Kidney capillary endothelial cell (primary cell): ENCODE measurements around the gene SRCAP.
A peak's percentile ranks its signal among the peaks of the same experiment; 100 is the strongest.
"Not testable (repeated sequence)": the region's sequence is repeated elsewhere in the genome, so short reads cannot be mapped to it uniquely, and the experiment has no call there.

Experiments
- DNase-seq: peaks from one replicate; pipeline ENCODE4 v3.0.0-alpha.2; 2018; ENCODE audit warnings: low spot score

SRCAP gene

GRCh38 chr16:30699615-30700099, 686 bp downstream of the SRCAP start:
- no peak for DNase-seq

DNA sequence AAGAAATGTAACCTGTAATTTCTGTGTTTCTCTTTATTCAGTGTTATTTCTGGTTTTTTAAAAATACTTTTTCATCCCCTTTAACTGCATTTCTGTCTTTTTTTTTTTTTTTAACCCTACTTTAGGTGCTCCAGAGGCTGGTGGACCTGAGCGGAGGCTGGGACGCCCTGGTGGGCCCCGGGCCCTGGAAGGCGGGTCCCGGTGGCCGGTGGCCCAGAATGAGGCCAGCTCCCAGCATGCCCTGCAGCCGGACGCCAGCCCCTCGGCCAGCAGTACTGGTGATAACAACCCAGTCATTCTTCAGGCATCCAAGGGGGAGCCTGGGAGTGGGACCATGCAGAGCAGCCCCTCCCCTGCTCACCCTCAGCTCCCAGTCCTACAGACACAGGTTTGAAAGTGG, 1.5 kb downstream of the SRCAP start:
- no peak for DNase-seq

DNA sequence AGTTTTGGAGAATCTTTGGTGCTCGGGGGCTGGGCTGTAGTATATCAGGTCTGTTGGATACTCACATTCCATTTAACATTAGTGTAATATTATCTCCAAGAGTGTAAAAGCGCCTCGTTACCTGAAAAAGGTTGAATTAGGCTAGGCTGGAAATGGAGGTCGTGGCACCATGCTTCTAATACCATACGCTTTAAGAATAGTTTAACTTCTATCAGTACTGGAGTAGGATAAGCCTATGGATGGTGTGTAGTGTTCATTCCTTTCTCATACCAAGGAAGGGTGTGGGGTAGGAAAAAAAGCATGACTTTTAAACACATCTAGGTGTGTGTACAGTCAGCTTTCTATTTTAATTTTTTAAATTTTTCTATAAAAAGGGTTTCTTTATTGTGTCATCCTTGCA, 2.0 kb downstream of the SRCAP start:
- DNase-seq: no peak

DNA sequence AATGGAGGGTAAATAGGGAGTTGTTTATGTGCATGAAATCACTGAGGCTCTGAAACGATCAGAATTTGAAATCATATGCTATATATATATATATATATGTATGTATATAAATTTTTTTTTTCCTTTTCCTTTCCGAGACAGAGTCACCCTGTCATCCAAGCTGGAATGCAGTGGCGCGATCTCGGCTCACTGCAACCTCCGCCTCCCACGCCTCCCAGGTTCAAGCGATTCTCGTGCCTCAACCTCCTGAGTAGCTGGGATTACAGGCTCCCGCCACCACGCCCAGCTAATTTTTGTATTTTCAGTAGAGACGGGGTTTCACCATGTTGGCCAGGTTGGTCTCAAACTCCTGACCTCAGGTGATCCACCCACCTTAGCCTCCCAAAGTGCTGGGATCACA, 4.1 kb downstream of the SRCAP start:
- not testable (repeated sequence) for DNase-seq

- DNase-seq: no peak
Observed at GRCh38 chr16:30703971-30704370, 5.0 kb downstream of the SRCAP start.

DNA sequence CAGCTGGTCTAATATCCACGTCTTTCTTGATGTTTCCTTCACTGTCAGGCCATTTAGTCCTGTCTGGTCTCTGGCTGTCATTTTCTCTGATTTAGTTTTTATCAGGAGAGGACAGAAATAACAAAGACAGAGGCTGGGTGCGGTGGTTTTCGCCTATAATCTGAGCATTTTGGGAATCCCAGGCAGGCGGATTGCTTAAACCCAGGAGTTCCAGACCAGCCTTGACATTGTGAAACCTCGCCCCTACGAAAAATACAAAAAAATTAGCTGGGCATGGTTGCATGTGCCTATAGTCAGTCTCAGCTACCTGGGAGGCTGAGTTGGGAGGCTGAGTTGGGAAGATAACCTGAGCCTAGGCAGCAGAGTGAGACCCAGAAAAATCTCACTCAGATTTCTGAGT, 7.1 kb downstream of the SRCAP start:
- no peak for DNase-seq

DNA sequence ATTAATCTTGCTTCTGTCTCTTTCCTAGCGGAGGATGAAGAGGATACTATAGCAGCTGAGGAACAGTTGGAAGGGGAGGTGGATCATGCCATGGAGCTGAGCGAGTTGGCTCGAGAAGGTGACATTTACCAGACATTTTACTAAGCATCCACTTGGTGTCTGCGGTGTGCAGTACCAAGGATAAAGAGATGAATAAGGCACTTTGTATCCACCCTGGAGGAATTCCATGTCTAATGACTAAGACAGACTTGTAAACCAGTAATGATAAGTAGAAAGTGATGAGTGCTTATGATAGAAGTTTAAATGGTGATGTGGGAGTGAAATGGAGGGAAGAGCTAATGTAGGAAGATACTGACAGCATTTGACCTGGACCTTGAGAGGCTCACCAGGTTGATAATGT, 12.0 kb downstream of the SRCAP start:
- no peak for DNase-seq

GRCh38 chr16:30711712-30712111, 12.7 kb downstream of the SRCAP start:
- DNase-seq: no peak

GRCh38 chr16:30715750-30716445, 16.9 kb downstream of the SRCAP start:
- DNase-seq: peak; percentile 11

DNA sequence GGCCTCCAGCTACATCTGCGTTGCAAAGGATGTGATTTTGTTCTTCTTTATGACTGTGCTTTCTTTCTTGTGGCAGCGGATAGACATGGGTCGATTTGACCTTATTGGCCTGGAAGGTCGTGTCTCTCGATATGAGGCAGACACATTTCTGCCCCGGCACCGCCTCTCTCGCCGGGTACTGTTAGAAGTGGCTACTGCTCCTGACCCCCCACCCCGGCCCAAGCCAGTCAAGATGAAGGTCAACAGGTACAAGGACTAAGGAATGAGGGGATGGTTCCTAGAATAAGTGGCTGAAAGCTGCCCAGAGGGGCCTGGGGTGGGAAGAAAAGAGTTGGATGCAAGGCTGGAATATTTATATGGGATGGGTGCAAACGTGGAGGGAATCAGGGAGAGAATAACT, 21.1 kb downstream of the SRCAP start:
- no peak for DNase-seq

GRCh38 chr16:30720694-30721093, 21.7 kb downstream of the SRCAP start:
- DNase-seq: no peak

DNA sequence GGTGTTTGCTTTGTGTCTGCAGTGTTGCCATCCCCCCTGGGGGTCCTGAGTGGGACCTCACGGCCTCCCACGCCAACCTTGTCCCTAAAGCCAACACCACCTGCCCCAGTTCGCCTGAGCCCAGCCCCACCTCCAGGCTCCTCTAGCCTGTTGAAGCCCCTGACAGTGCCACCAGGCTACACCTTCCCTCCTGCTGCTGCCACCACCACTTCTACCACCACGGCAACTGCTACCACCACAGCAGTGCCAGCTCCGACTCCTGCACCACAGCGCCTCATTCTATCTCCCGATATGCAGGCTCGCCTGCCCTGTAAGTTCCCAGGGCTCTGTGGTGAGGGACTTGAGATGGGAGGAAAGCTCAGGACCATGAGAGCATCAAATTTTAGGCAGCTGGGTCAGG, 22.2 kb downstream of the SRCAP start:
- no peak for DNase-seq

- no peak for DNase-seq
Observed at GRCh38 chr16:30721606-30722005, 22.6 kb downstream of the SRCAP start.

GRCh38 chr16:30722443-30722842, 23.5 kb downstream of the SRCAP start:
- no peak for DNase-seq

DNA sequence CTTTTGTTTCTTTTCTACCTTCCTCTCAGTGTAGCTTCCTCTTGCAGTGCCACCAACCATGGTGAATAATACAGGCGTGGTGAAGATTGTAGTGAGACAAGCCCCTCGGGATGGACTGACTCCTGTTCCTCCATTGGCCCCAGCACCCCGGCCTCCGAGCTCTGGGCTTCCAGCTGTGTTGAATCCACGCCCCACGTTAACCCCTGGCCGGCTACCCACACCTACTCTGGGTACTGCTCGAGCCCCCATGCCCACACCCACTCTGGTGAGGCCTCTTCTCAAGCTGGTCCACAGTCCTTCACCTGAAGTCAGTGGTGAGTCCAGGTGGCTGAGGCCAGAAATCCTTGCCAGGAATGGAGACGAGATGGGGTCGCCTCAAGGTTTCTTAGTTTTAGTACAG, 23.9 kb downstream of the SRCAP start:
- no peak for DNase-seq

DNA sequence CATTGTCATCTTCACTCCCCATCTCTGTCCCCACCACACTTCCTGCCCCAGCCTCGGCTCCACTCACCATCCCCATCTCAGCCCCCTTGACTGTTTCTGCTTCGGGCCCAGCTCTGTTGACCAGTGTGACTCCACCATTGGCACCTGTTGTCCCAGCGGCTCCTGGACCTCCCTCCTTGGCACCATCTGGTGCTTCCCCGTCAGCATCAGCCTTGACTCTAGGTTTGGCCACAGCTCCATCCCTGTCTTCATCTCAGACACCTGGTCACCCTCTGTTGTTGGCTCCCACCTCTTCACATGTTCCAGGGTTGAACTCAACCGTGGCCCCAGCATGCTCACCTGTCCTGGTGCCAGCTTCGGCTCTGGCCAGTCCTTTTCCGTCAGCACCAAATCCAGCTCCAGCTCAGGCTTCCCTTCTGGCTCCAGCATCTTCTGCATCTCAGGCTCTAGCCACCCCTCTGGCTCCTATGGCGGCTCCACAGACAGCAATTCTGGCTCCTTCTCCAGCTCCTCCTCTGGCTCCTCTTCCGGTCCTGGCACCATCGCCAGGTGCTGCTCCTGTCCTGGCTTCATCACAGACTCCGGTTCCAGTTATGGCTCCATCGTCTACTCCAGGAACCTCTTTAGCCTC, 24.9 kb downstream of the SRCAP start:
- DNase-seq: no peak

DNA sequence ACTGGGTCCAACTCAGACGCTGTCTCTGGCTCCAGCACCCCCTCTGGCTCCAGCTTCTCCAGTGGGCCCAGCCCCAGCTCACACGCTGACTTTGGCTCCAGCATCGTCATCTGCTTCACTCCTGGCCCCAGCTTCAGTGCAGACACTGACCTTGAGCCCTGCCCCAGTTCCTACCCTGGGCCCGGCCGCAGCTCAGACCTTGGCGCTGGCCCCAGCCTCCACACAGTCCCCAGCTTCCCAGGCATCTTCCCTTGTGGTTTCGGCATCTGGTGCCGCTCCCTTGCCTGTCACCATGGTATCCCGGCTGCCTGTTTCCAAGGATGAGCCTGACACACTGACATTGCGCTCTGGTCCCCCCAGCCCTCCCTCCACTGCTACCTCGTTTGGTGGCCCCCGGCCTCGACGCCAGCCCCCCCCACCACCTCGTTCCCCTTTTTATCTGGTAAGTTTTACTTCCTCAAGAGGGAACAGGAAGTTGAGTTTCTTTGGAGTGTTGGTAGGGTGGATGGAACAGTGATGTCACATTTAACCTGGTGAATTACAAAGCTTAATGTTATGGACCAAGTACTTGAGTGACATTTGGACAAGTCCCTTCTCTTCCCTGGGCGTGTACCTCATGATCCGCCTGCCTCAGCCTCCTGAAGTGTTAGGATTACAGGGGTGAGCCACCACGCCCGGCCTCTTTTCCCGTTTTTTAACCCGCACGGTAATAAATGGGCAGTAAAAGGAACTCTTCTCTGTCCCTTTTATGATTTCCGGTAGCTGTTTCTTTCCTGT, 25.9 kb downstream of the SRCAP start:
- DNase-seq: no peak

DNA sequence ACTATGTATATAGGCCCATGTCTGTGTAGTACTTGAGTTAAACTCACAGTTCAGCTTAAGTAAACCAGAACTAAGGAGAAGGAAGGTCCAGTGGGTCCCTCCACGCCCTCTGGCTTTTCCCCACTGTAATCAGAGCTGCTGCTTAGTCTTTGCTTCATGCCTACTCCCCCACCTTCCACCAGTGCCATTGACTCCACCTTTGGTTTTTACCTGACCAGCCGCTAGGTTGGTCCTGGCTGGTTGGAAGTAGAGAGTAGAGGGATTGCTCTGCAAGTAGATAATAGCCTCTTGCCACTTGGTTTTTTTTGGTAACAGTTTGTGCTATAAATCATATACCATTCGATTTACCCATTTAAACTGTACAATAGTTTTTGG, 26.4 kb downstream of the SRCAP start:
- DNase-seq: no peak

- no peak for DNase-seq
Observed at GRCh38 chr16:30728321-30728720, 29.4 kb downstream of the SRCAP start.

- DNase-seq: no peak
Observed at GRCh38 chr16:30728899-30729672, 30.1 kb downstream of the SRCAP start.

- no peak for DNase-seq
Observed at GRCh38 chr16:30731411-30731810, 32.4 kb downstream of the SRCAP start.

- no peak for DNase-seq
Observed at GRCh38 chr16:30736995-30737793, 38.2 kb downstream of the SRCAP start.
